GM18951 (cell line): ENCODE results near the gene TANC2.
"Not testable (repeated sequence)": the region's sequence is repeated elsewhere in the genome, so short reads cannot be mapped to it uniquely, and the experiment has no call there.

Experiments used
- POLR2A ChIP-seq: IDR thresholded peaks from 4 replicates; pipeline ENCODE4 v1.6.1; 2011; ENCODE audit warnings: mild to moderate bottlenecking; ENCODE audit not compliant: insufficient read length, insufficient read depth; ENCODE audit errors: extremely low read depth
- in situ Hi-C: fragments of 300-500 bp; cut with MboI; formaldehyde crosslinking; loops from one replicate; pipeline ENCODE4 v1.12.0; 2022; ENCODE audit warnings: low sequenced_read_pairs, mixed read lengths, inconsistent platforms; ENCODE audit not compliant: unreplicated experiment

Gene TANC2

DNA sequence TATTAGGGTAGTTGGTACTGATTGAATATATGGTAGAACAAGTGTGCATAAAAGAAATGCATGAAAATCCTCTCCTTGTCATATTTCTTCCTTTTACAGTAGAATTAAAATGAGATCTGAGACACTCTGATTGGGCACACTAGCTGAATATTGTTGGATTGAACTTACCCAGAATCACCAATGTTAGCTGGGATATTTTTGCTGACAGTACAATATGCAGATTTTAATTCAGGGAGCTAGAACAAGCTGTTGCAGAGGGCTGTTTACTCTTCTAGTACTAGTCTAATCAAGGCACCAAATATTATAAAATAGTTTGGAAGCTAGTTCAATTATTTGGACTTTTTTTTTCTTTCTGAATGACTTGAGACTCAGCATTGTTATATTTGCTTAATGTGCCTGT, 4.6 kb downstream of the TANC2 start:
- no peak for TF ChIP-seq POLR2A
- in situ Hi-C loops: no loop called here

- in situ Hi-C loops: no loop called here
- TF ChIP-seq POLR2A: no peak
These were observed 5.8 kb downstream of the TANC2 start for GRCh38 chr17:62971853-62972252.

GRCh38 chr17:62974788-62975187, 8.8 kb downstream of the TANC2 start:
- in situ Hi-C loops: no loop called here

GRCh38 chr17:62975206-62975605, 9.2 kb downstream of the TANC2 start:
- TF ChIP-seq POLR2A: no peak
- in situ Hi-C loops: no loop called here

More at GRCh38 chr17:62974788-62975187, 8.8 kb downstream of the TANC2 start:
- no peak for TF ChIP-seq POLR2A

DNA sequence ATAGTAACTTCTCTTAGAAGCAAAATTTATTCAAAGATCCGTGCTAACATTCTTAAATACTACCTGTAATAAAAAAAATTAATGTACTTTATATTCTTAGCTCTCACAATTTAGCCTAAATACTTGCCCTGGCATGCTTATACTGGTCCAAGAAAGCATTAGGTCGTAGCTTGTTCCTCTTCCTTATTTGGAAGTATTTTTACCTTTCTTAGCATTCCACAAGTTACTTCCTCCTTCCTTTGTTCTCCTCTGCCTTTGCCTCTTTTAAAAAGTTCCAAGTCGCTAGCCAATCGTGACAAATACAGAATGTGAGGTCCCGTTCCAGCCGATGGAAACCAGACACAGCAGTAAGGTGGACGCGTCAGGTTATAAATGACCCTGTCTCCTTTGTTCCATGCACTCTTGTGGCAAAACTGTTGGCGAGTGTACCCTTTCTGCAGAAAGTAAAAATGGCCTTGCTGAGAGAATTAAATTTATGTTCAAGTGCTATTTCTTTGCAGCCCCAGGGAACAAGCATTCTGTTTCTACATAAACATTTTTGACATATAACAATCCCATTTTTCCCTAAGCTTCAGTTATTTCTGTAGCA, 10.7 kb downstream of the TANC2 start:
- in situ Hi-C loops: not testable (repeated sequence)

- in situ Hi-C loops: no loop called here
- TF ChIP-seq POLR2A: no peak
These were observed 14.8 kb downstream of the TANC2 start for GRCh38 chr17:62980842-62981241.

DNA sequence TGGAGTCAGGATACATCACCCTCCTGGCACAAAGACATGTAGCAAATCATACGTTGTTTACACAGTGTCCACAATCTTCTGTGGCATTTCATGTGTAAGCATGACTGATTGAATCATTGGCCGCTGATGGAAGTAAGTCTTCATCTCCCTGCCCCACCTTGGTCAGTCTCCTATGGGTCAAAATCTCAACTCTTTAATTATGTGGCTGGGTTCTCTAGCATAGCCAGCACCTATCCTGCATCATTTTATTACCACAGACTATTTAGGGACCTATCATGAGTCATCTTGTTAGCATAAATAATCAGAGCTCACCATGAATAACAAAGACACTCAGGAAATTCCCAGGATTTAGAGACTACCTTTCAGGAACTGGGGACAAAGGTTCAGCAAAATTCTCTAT, 15.9 kb downstream of the TANC2 start:
- in situ Hi-C loops: no loop called here
- no peak for TF ChIP-seq POLR2A

GRCh38 chr17:62984801-62985200, 18.8 kb downstream of the TANC2 start:
- no peak for TF ChIP-seq POLR2A
- in situ Hi-C loops: no loop called here

DNA sequence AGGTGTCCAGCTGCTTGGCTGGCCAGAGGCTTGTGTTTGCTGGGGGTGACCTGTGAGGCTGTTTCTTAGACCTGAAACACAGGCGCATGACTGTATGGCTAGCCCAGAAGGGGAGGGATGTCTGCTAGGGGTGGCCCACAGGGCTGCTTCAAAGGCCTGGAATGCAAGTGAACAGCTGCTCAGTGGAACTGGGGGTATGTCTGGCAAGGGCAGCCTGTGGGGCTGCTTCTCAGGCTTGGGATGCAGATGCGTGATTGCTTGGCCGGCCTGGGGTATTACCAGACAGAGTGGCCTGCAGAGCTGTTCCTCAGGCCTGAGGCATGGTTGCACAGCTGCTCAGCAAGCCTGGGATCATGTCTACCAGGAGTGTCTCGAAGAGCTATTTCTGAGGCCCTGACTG, 20.5 kb downstream of the TANC2 start:
- in situ Hi-C loops: no loop called here

GRCh38 chr17:62987136-62987535, 21.1 kb downstream of the TANC2 start:
- in situ Hi-C loops: no loop called here
- no peak for TF ChIP-seq POLR2A

More for the DNA sequence above, 20.5 kb downstream of the TANC2 start:
- no peak for TF ChIP-seq POLR2A

DNA sequence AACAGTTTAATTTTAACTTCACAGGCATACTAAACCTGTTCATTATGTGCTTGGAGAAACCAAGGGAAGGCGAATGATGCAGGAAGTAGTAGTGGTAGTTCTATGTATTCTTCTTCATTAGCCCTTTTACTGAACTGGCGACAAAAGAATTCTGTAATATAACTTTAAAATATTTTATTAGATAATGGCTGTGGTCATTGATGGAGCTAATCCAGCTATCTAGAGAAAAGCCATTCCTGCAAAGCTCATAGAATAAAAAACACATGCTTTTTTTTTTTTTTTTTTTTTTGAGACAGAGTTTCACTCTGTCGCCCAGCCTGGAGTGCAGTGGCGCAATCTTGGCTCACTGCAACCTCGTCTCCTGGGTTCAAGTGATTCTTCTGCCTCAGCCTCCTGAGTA, 23.5 kb downstream of the TANC2 start:
- in situ Hi-C loops: no loop called here
- TF ChIP-seq POLR2A: no peak

DNA sequence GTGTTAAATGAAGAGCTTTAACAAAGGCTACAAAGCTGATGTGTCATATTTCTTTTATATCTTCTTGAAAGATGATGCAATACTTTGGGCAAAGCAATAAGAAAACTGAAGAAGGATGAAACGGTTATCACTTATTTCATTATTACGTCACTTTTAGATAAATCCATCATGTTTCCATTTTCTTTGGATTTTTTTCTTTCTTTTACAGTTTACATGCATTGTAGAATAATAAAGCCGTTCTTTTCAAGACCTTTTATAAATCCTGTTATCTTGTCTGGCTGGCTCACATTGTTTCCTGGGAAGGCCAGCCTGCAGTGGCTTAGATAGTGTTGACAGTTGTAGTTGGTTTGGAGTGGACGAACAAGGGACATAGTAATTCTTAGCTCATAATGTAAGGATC, 28.9 kb downstream of the TANC2 start:
- TF ChIP-seq POLR2A: no peak
- in situ Hi-C loops: no loop called here

DNA sequence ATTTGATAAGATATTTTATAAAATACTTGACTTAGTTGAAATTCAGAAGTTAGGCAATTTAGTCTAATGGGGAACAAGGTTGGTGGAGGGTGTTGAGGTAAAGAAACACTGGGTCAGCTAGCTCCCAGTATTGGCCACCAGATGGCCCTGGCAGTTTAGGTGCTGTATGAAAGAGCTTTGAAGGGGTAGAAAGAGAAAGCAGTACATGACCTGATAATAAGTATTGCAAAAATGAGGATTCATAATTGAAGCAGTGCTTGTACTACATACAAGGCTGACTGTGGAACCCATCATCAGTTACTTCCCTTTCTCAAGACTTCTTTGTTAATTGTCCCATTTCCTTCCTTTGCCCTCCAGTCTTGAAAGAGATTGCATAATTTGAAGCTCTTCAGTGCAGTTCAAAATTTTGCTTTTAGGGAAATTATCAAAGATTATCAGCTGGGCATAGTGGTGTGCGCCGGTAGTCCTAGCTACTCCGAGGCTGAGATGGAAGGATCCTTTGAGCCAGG, 29.4 kb downstream of the TANC2 start:
- in situ Hi-C loops: no loop called here

GRCh38 chr17:62996221-62996620, 30.2 kb downstream of the TANC2 start:
- in situ Hi-C loops: no loop called here
- no peak for TF ChIP-seq POLR2A

More for the DNA sequence above, 29.4 kb downstream of the TANC2 start:
- no peak for TF ChIP-seq POLR2A

DNA sequence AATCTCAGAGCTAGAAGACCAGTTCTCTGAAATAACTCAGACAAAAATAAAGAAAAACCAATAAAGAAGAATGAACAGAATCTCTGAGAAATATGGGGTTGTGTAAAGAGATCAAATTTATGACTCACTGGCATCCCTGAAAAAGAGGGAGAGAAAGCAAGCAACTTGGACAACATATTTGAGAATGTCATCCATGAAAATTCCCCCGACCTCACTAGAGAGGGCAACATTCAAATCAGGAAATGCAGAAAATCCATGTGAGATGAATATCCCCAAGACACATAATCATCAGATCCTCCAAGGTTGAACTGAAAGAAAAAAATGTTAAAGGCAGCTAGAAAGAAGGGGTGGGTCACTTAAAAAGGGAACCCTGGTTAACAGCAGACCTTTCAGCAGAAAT, 32.1 kb downstream of the TANC2 start:
- in situ Hi-C loops: no loop called here
- no peak for TF ChIP-seq POLR2A

DNA sequence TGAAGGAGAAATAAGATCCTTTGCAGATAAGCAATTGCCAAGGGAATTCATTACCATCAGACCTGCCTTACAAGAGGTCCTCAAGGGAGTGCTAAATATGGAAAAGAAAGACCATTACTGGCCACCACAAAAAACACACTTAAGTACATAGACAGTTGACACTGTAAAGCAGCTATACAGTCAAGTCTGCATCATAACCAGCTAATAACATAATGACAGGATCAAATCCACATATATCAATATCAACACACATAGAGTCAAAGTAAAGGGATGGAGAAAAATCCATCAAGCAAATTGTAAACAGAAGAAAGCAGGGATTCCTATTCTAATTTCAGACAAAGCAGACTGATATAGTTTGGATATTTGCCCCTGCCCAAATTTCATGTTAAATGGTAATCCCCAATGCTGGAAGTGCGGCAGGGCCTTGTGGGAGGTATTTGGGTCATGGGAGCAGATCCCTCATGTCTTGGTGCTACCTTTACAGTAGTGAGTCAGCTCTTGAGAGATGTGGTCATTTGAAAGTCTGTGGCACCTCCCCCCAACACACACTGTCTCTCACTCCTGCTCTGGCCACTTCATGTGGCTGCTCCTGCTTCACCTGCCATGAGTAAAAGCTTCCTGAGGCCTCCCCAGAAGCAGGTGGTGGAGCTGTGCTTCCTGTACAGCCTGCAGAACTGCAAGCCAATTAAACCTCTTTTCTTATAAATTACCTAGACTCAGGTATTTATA, 32.8 kb downstream of the TANC2 start:
- TF ChIP-seq POLR2A: no peak
- in situ Hi-C loops: no loop called here
